ENCODE data around the gene URAD. TPM values are rescaled to one million over a fixed set of nuclear protein-coding genes. Genes with fewer than 3 reads are reported as not detected.

The URAD gene
- total RNA-seq, 2 donors from 2014 or later = not detected

DNA sequence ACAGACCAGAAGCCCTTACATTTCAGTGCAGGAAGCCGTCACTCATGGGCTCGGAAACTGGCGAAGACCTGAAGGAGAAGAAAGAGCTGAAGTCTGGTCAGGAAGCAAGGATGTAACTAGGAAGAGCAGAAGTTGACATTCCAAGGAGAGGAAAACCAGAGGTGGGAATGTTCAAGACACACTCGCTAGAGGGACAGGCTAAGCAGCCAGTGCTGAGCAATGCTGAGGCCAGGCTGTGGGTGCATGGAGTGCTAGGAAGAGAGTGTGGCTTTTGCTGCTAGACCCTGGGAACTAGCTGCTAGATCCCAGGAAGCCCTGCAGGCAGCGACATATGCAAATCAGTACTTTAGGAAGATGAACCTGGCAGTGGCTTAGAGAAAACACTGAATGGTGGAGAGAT is 12.1 kb upstream of the URAD start:
- TF ChIP-seq, protein P1, sequence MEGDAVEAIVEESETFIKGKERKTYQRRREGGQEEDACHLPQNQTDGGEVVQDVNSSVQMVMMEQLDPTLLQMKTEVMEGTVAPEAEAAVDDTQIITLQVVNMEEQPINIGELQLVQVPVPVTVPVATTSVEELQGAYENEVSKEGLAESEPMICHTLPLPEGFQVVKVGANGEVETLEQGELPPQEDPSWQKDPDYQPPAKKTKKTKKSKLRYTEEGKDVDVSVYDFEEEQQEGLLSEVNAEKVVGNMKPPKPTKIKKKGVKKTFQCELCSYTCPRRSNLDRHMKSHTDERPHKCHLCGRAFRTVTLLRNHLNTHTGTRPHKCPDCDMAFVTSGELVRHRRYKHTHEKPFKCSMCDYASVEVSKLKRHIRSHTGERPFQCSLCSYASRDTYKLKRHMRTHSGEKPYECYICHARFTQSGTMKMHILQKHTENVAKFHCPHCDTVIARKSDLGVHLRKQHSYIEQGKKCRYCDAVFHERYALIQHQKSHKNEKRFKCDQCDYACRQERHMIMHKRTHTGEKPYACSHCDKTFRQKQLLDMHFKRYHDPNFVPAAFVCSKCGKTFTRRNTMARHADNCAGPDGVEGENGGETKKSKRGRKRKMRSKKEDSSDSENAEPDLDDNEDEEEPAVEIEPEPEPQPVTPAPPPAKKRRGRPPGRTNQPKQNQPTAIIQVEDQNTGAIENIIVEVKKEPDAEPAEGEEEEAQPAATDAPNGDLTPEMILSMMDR (IDR thresholded peaks at IDR 0.05) = no peak

DNA sequence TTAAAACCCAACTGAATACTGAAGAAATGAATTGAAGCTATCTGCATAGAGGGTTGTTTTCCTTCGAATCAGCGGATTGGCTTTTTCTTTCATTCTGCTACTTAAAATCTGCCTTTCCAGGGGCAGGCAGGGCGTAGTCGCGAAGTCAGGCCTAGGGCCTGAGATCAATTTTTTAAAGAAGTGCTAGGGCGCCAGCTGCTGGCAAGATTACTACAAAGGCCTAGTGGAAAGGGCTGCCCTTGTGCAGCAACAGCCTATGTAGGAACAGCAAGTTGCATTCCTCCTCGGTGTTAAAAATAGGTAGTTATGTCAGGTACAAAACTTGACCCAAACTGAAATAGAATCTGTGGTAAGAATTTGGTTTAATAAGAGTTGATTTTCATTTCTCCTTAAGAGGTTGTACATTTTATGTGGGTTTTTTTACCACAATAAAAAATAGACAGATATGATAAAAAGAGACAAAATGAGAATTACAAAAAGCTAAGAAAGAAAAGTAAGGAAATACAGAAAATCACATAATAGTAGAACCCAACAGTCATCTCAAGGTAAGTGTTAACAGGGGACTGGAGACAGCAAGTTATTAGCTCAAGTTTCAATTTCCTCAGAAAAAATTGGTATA is 9.5 kb upstream of the URAD start:
- Histone ChIP-seq H3K9me3 (no peaks in the 10 kb centered on the region), H3K27me3 (replicated peaks; ENCODE audit: insufficient read depth) (no peaks in the 10 kb centered on the region), H3K4me1 (ENCODE audit: control insufficient read depth in 1 of 2, low read depth in 2 of 2) (peaks cover 0 to 5% of the 10 kb centered on the region in 2 donors), H3K4me3 (no peak overlapping the region), H3K36me3 (no peaks in the 10 kb centered on the region), H3K27ac (peak overlapping the region in 1 of 2 donors; percentile 35)
- ATAC-seq (ENCODE audit: insufficient number of reproducible peaks, low FRiP score, low read depth) = peak; percentile 94
- TF ChIP-seq, protein P1 (IDR thresholded peaks at IDR 0.05) = peak; percentile 13
- DNase-seq (ENCODE audit: low spot score) = no peak

More for the DNA sequence above, 12.1 kb upstream of the URAD start:
- H3K27me3 ChIP-seq (replicated peaks; ENCODE audit: insufficient read depth) = no peaks in the 10 kb centered on the region
- no peak overlapping the region for H3K27ac ChIP-seq
- no peaks in the 10 kb centered on the region for H3K9me3 ChIP-seq
- H3K4me3 ChIP-seq = no peak overlapping the region
- H3K4me1 ChIP-seq (ENCODE audit: control insufficient read depth in 1 of 2, low read depth in 2 of 2) = peaks cover 0 to 5% of the 10 kb centered on the region in 2 donors
- no peak for ATAC-seq (ENCODE audit: insufficient number of reproducible peaks, low FRiP score, low read depth)
- DNase-seq (ENCODE audit: low spot score) = no peak
- no peaks in the 10 kb centered on the region for H3K36me3 ChIP-seq

DNA sequence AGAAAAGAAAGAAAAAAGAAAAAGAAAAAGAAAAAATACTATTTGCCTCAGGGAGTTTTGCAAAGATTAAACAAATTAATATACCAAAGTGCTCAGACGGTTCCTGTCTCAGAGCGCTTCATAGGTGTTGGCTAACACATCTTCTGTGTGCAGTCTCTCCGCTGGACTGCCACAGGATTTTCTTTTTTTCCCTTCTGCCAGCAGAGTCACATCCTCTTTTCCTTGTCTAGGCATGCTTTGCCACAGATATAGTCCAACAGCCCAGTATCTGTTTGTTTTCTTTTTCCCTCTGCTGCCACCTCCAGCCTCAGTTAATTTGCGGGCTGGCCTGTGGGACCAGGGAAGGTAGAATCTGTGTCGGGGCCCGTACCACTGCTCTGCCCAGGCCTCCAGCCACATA is 3.4 kb upstream of the URAD start:
- Histone ChIP-seq H3K27ac (no peak overlapping the region), H3K4me1 (ENCODE audit: control insufficient read depth in 1 of 2, low read depth in 2 of 2) (no peaks in the 10 kb centered on the region), H3K36me3 (no peaks in the 10 kb centered on the region), H3K9me3 (no peaks in the 10 kb centered on the region), H3K27me3 (replicated peaks; ENCODE audit: insufficient read depth) (no peaks in the 10 kb centered on the region), H3K4me3 (no peak overlapping the region)
- DNase-seq (ENCODE audit: low spot score) (no peak), ATAC-seq (ENCODE audit: insufficient number of reproducible peaks, low FRiP score, low read depth) (no peak)
- TF ChIP-seq, protein P1 (IDR thresholded peaks at IDR 0.05) = no peak

DNA sequence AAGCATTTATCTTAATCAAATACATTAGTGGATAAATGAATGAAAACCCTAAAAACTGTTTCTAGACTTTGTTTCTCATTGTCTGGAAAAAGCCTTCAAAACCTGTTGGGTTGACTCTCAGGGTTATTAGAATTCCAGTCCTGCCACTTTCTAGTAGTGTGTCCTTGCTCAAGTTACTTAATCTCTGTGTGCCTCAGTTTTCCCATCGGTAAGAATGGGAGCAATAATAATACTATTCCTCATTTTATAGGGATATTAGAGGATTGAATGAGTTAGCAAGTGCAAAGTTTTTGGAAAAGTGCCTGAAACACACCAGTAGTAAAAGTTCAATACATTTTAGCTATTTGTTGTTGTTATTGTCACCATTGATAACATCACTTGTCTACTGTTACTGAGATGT is 2.9 kb downstream of the URAD start:
- Histone ChIP-seq H3K27ac (no peak overlapping the region), H3K36me3 (no peaks in the 10 kb centered on the region), H3K4me1 (ENCODE audit: control insufficient read depth in 1 of 2, low read depth in 2 of 2) (peaks cover 0 to under 1% of the 10 kb centered on the region in 2 donors), H3K27me3 (replicated peaks; ENCODE audit: insufficient read depth) (no peaks in the 10 kb centered on the region), H3K4me3 (no peak overlapping the region), H3K9me3 (no peaks in the 10 kb centered on the region)
- TF ChIP-seq, protein P1 (IDR thresholded peaks at IDR 0.05) = no peak
- DNase-seq (ENCODE audit: low spot score) = no peak
- no peak for ATAC-seq (ENCODE audit: insufficient number of reproducible peaks, low FRiP score, low read depth)

DNA sequence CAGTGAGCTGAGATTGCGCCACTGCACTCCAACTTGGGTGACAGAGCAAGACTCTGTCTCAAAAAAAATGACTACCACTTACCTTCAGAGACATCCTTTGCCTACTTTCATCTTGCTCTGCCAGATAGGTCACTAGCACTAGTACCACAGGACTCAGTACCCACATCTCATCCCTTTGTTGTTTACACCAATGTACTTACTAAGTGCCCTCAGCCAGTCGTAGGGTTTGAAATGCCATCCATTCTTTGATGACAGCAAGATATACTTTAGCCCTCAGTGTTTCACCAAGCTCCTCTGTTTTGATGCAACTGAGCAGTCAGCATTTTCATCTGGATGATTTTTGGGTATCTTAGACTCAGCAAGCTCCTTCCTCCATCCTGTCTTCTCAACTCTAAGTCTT is 6.1 kb downstream of the URAD start:
- TF ChIP-seq, protein P1 (IDR thresholded peaks at IDR 0.05) = no peak
- no peak for ATAC-seq (ENCODE audit: insufficient number of reproducible peaks, low FRiP score, low read depth)
- Histone ChIP-seq H3K4me3 (no peak overlapping the region), H3K36me3 (no peaks in the 10 kb centered on the region), H3K27me3 (replicated peaks; ENCODE audit: insufficient read depth) (peaks cover 9% of the 10 kb centered on the region), H3K27ac (no peak overlapping the region), H3K4me1 (ENCODE audit: control insufficient read depth in 1 of 2, low read depth in 2 of 2) (peaks cover 8 to 28% of the 10 kb centered on the region in 2 donors), H3K9me3 (no peaks in the 10 kb centered on the region)
- no peak for DNase-seq (ENCODE audit: low spot score)
